ENCODE data around the gene ISG20L2.

Gene ISG20L2

GRCh38 chr1:156740741-156741480 lies 12.3 kb upstream of the ISG20L2 start, which contains the start of gene MRPL24:
TSS of gene MRPL24 (minus strand) at chr1:156741088. CDS start at chr1:156738704, 2,384 bp downstream.
- DNase-seq (ENCODE audit: low spot score): peak; percentile 97

DNA sequence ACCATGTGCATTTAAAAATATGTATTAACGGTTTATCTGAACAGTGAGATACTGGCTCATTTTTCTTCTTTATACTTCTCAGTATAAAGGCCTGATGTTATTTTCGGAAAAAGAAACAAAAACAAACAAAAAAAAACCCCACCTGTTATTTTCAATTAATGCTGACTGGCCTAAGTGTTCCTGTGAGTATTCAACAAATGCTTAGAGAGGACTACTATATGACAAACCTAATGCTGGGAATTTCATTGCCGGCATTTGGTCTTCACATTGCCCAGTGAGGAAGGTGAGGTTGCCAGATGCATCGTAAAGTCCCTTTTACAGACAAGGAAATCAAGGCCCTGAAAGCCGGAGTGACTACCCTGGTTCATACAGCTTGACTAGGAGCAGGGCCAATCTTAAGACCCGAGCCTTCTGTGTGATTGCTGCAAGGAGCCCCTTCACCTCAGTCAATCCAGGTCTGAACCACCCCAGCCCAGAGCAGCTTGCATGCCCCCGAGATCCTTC lies 11.7 kb upstream of the ISG20L2 start:
- DNase-seq (ENCODE audit: low spot score): no peak

DNA sequence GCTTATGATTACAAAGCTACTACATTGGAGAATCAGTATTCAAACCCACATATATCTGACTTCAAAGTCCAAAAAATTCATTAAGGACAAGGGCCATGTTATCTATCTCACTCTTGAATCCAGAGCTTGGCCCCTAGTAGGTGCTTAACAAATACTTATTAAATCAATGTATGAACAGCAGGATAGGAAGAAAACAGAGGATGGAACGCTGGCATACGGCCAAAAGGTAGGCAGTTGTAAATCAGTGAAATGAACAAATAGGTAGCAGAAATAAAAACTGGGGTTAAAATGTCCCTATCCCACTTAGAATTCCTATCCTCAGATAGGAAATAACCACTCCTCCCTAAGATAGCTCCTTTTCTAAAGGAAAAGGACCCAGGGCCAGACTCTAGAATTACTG lies 10.3 kb upstream of the ISG20L2 start:
- DNase-seq (ENCODE audit: low spot score): no peak

- DNase-seq (ENCODE audit: low spot score): no peak
Measured at GRCh38 chr1:156738407-156738806, 9.8 kb upstream of the ISG20L2 start.

GRCh38 chr1:156733989-156734584 lies 5.5 kb upstream of the ISG20L2 start:
- no peak for DNase-seq (ENCODE audit: low spot score)

GRCh38 chr1:156727926-156728598 lies 504 bp downstream of the ISG20L2 start, which contains the start of gene METTL25B:
TSS of gene METTL25B (plus strand) at chr1:156728469. CDS start at chr1:156729105, 636 bp downstream.
- DNase-seq (ENCODE audit: low spot score): no peak

- no peak for DNase-seq (ENCODE audit: low spot score)
Measured at GRCh38 chr1:156727492-156727891, 1.1 kb downstream of the ISG20L2 start.

- no peak for DNase-seq (ENCODE audit: low spot score)
Measured at GRCh38 chr1:156726549-156727226, 1.9 kb downstream of the ISG20L2 start.

DNA sequence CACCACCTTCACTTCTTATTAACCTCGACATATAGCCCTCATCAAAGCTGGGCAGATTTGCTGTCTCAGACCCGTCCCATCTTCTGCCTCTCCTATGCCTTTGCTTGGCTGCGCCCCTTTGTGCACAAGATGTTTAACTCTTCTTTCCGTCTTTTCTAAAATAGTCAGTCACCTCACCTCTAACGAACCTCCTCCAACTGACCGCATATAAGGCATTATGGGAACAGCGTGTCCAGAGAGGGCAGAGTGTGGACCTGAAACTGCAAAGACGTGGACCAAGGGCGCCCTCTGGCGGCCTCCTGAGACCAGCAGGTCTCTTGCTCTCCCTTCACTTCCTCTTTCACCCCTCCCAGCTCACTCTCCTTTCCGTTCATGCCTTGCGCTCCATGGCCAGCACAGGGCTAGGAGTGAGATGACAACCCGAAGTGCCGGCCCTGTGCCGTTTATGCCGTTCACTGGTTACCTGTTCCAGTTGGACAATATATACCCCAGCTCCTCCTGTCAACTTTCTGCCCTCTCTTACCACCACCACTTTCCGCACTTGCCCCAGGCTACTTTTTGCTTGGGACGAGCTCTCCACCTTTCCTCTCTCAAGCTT lies 2.8 kb downstream of the ISG20L2 start:
- peak; percentile 89 for DNase-seq (ENCODE audit: low spot score)

DNA sequence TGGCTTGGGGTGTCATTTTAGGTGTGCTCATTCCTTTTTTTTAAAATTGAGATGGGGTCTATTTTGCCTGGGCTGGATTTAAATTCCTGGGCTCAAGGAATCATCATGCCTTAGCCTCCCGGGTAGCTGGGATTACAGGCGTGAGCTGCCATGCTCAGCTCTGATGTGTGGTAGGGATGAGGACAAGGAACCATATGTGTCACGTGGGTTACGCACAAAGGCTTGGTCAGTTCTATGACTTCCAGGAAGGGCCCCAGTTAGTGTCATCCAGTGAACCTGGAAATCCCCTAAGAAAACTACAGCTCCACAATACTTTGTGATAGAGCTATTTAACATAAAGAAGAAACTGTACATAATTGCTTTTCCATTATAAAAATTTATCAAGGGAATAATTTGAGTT lies 7.0 kb downstream of the ISG20L2 start:
- DNase-seq (ENCODE audit: low spot score): no peak

DNA sequence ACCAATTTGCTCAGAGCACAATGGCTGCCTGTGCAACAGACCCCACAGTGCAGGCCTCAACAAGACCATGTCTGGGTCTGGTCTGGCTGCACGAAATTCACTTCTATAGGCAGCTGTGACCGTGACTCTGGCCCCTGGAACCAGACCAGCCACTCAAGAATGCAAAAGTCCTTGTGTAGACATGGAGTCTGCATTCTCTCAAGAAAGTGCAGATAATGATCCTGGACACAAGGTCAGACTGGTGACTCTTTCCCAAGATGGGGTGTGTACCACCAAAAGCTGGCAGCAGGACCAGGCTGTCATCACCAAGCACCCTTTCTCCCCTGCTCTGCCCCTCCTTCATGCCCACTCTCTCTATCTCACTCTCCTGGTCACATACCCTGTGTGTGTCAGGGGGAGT lies 7.4 kb downstream of the ISG20L2 start:
- no peak for DNase-seq (ENCODE audit: low spot score)

DNA sequence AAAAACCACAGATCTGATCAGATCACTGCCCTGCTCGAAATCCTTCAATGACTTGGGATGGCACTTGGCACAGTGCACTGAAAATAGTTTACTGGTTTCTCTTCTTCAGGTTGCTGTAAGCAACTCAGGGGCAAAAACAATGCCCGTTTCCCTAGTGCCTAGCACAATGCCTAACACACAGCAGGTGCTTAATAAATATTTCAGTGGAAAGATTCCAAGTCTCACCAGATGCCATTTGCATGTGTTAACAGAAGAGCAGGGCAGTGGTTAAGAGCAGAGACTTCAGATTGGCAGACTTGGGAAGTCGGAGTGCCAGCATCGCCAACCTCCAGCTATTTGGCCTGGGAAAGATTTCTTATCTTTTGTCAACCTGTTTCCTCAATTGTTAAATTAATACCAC lies 11.2 kb downstream of the ISG20L2 start:
- DNase-seq (ENCODE audit: low spot score): no peak

DNA sequence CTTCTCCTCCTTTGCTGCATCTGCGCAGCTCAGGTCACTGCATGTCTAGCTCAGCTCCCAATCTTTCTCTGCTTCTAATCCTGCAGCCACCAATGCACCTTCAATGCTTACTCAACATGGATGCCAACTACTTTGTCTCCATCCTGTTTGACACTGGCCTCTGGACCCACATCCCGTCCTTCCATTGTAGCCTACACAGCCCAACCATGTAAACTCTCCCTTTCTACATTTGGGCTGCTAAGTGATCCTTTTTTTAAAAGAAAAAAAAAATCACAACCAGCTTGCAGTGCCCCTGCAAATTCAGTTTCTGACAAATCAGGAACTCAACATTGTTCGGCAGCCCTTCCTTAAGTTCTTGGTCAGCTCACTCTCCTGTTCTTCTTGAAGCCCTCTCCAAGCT lies 13.7 kb downstream of the ISG20L2 start:
- DNase-seq (ENCODE audit: low spot score): no peak

DNA sequence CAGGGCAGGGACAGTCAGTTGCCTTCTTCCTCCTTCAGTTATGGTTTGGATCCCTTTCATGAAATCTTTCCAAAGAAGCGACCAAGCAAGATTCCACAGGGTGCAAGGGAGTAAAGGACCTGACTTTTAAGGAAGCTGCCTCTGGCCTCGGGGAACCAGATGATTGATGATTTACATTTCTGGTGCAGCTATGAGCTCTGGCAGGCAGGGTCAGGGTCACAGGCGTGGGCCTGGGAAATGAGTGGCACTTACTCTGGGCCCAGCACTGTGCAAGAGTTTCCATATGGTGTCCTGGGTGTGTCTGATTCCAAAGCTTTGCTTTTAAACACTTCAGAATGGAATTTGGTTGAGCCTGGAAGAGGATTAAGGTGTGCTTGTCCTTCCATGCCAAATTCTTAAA lies 15.9 kb downstream of the ISG20L2 start:
- no peak for DNase-seq (ENCODE audit: low spot score)

- DNase-seq (ENCODE audit: low spot score): no peak
Measured at GRCh38 chr1:156711011-156711817, 17.4 kb downstream of the ISG20L2 start.

- no peak for DNase-seq (ENCODE audit: low spot score)
Measured at GRCh38 chr1:156709757-156710489, 18.6 kb downstream of the ISG20L2 start.

- DNase-seq (ENCODE audit: low spot score): no peak
Measured at GRCh38 chr1:156709031-156709430, 19.5 kb downstream of the ISG20L2 start.

DNA sequence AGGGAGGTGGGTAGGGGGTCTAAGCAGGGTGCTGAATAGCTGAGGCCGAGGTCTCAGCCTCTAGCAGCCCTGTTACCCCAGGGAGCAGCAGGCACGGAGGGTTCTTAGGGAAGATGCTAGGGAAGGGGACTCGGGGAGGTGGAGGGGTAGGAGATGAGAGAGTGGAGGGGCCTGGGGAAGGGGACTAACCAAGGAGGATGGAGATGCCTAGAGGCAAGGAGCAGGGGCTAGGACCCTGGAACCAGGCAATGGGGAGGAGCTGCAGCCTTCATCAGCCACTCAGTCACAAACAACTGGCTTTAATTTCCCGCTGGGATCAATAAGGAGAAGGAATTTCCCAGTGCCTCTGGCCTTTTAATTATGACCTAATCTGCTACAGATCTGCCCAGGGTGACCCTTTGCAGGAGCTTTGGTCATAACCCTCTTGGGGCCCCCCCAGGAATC lies 20.3 kb downstream of the ISG20L2 start:
- no peak for DNase-seq (ENCODE audit: low spot score)

GRCh38 chr1:156707417-156708217 lies 20.9 kb downstream of the ISG20L2 start:
- DNase-seq (ENCODE audit: low spot score): peak; percentile 79

Data from left forelimb (tissue), 1 donor.